HG02678 (cell line): ENCODE results near the gene OS9.

ENCODE experiments used
- ATAC-seq: cut with Tn5 transposase; IDR thresholded peaks from one replicate; pipeline ENCODE4 v1.9.1; 2021; ENCODE audit warnings: mild to moderate bottlenecking, moderate library complexity; ENCODE audit not compliant: unreplicated experiment

Gene OS9

GRCh38 chr12:57735952-57736740, 42.2 kb downstream of the OS9 start:
- ATAC-seq, result no peak

- no peak for ATAC-seq
Observed at GRCh38 chr12:57736741-57737466, 43.0 kb downstream of the OS9 start.

GRCh38 chr12:57737467-57738460, 43.8 kb downstream of the OS9 start:
- ATAC-seq, result no peak

GRCh38 chr12:57738661-57739237, 44.8 kb downstream of the OS9 start, which contains the start of gene AGAP2:
Gene AGAP2, minus strand, starts transcription at chr12:57738742. Its CDS starts 496 bp downstream, at chr12:57738246.
- ATAC-seq, result no peak

DNA sequence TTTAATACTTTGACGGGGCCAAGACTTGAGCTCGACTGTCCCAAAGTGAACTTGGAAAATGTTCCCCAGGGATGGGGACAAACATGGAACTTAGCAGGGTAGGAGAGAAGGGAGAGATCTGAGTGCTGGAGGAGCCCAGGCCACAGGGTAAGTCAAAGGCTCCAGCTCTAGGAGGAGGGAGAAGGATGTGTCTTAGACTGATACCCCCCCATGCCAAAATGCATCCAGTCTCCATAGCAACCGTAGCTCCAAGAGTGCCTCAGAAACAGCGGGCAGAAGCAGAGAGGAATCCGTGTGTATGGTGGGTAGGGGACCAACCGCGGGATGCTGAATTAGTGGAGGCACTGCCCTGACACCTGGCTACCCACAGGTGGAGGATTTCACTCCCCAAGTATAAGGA, 45.5 kb downstream of the OS9 start:
- no peak for ATAC-seq

DNA sequence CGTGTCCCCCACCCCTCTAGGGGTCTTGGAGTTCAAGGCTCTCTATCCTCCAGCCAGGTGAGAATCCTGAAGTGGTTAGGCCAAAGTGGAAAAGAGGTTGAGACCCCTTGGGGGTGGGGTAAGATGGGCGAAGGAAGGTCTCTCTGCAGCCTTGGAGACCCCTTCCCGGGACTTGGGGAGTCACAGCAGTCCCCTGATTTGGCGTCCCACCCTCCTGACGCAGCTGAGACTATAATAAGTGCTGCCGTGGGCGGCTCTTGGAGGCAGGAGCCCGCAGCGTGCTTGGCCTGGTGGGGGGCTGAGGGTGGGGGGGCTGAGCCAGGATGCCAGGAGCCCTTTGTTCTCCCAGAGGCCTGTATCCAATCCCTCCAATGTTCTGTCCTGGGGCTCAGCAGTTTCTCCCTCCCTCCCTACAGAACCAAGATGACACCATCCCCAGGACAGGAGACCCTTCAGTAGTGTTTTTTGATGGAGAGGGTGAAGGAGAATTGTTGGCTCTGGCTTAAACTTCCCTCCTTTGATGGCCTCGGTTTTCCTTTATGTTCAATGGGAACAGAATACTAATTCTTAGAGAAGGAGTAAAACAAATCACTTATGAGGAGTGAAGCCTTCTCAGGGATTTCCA, 46.1 kb downstream of the OS9 start:
- ATAC-seq, result no peak

GRCh38 chr12:57740656-57741412, 46.9 kb downstream of the OS9 start:
- peak; percentile 43 for ATAC-seq

DNA sequence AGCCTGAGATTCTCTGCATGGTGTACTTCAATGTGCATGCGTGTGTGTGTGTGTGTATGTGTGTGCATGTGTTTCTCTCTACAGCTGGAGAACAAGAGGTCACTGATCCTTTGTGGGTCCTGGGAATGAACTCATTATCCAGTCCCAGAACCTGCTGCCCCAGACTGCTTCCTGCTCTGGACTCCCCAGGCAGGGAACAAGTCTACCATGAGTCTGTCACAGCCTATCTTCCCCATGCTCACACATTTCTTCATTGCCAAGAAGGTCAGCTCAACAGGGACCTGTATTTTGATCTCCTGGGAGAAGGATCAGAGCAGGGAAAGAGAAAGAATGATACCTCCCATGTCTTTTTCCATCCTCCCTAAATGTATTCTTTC, 47.5 kb downstream of the OS9 start:
- no peak for ATAC-seq

DNA sequence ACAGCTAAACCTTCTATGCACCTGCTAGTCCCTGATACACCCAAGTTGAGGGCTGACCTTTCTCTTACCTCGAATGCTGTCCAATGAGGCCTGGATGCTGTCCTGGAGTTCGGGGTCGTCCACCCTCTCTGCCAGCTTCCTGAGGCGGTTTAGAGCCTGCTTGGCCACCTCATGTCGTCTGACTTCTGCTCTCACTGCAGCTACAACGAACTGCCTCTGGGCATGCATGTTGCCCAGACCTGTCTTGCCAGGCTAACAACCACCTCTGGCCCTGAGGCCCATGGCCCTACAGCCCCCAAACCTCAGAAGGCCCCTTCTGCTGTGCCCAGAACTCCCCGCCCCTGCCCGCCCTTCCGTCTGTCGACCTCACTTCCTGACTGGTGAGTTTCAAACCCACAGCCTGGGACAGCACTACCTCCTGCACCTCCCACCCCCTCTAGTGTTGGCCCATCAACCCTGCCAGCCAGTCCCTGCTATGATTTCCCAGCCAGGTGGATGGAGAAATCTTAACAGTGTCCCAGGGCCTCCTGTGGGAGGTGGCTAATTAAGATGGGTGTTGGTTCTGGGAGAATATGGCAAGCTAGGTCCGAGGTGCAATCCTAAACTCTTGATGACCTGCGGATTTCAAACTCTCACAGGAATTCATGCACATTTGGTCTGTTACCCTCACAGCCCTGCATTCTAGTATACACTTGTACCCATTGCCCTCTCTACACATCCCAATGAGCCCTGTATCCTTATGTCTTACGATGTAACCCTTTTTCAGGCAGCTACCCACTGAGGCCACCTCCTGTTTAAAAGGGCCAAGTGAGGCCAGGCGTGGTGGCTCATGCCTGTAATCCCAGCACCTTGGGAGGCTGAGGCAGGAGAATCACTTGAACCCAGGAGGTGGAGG, 48.2 kb downstream of the OS9 start:
- ATAC-seq, result peak; percentile 55

GRCh38 chr12:57743769-57744168, 49.8 kb downstream of the OS9 start:
- ATAC-seq, result no peak

- peak; percentile 40 for ATAC-seq
Observed at GRCh38 chr12:57744194-57744776, 50.4 kb downstream of the OS9 start.

DNA sequence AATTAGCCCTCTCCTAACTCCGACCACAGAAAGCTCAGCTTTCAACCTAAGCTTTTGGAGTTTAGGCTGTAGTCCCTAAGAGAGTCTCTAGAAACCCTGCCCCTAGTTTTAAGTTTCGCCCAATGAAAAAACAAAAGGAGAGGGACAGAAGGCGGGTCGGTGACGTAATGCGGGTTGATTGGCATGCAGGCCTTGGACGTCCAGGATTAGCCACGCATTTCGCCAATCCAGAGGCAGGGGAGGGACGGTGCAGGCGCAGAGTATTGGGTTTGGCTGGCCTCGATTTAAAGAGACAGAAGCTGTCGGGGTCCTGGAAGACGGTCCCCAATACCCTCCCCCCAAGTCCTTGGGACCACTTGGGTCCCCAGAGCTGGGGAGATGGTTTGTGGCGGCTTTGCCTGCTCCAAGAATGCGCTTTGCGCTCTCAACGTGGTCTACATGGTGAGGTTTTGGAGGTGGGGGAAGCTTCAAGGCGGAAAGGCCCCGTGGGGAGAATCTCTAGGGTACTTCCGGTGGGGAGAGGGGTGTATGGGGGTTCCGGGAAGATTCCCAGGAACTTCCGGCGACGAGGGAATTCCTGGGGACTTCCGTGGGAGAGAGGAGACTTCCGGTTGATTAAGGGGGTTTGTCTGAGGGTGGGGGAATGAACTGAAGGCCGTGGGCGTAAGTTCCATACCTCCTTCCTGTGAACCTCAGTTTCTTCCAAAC, 51.0 kb downstream of the OS9 start, which contains the start of gene TSPAN31:
TSS of gene TSPAN31 (plus strand) at position 263 of the 708 bp plus-strand sequence. CDS start at position 379, 116 bp downstream.
- ATAC-seq, result peak; percentile 87

DNA sequence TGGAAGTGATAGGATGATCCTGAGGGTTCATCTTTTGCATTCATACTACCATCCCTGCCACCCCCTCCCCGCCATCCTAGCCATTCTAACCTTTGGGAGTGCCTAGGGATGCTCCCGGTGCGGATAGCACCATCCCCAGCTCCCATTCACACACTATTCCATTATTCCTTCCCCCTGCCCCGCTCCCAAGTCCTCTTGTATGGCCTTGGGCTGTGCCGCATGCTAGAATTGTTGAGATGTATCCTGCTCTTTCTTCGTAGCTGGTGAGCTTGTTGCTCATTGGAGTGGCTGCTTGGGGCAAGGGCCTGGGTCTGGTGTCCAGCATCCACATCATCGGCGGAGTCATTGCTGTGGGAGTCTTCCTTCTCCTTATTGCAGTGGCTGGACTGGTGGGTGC, 51.6 kb downstream of the OS9 start:
- ATAC-seq, result no peak

DNA sequence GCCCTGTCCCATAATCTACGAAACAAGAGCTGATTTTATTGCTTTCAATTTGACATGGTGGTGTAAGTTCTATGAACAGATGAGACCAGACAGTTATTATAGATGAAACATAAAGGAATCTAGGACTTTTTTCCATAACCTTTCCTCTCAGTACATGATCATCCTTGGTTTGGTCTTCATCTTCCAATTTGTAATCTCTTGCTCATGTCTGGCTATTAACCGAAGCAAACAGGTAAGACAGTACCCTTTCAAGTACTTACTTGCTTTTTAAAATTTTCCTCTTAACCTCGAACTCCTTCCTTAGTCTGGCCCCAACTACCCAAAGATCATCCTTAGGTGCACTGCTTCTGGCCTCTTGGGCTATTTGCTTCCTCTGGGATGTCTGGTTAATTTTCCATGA, 52.1 kb downstream of the OS9 start:
- ATAC-seq, result no peak

DNA sequence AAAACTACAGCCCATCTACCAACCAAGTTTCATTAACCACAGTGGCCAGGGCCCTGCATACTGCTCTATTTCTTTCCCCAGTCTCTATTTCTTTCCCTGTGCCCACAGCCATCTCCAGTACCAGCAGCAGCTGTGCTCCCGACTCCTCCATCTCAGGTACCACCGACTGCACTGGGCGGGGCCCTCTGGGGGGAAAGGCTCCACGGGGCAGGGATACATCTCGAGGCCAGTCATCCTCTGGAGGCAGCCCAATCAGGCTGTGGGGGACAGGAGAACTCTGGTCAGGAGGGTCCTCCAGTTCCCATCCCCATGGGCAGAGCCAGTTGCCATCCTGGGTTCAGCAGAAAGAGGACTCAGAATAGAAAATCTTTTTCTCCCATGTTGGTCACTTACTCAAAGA, 55.1 kb downstream of the OS9 start:
- no peak for ATAC-seq

DNA sequence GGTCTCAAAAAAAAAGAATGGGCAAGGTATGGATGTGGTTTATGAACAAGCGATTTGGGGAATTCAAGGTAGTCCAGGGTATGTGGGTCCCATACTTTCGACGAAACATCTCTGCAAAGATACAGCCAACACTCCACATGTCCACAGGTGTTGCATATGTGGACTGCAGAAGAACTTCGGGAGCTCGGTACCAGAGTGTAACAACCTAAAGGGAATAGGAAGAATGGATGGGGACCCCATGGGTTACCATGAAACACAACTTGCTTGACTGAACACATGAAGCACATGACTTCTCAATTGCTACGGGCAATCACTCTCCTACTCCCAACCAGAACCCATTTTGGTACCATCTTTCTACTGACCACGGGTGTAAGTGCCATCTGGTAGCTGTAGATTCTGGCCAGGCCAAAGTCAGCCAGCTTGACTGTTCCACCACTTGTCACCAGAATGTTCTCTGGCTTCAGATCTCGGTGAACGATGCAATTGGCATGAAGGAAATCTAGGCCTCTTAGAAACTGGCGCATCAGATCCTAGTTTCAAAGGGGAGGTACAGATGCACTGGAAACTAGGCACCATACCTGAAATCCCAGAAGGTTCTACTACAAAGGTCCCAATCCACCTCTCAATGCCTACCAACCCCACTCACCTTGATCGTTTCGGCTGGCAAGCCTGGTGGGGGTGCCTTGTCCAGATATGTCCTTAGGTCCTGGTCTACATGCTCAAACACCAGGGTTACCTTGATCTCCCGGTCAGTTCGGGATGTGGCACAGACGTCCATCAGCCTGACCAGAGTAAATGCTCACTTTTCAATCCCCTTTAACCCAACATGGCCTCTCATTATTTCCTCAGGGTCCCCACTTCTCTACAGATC, 56.9 kb downstream of the OS9 start:
- no peak for ATAC-seq

DNA sequence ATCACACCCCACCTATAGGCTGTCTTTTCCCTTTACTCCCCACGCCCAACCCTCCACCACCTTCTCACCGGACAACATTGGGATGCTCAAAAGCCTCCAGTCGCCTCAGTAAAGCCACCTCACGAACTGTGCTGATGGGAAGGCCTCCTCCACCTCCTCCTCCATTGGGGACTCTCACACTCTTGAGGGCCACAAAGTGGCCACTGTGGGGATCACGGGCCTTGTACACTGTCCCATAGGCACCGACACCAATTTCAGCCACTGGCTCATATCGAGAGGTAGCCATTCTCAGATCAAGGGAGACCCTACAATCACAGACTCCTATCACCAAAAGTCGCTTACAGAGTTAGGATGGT, 57.5 kb downstream of the OS9 start:
- ATAC-seq, result no peak
